SK-N-SH treated with all-trans-retinoic acid at 6 μM for 48 hours (cell line): ENCODE results near the gene SORD.

Source experiments
- ATAC-seq: fragments of 200-7000 bp; cut with Tn5 transposase; 3 replicates; pipeline ENCODE4 v1.9.1; 2020; ENCODE audit warnings: mild to moderate bottlenecking, moderate library complexity
- ARNTL ChIP-seq: fragments of 450-650 bp; formaldehyde crosslinking; IDR thresholded peaks from 2 replicates; pipeline ENCODE4 v1.5.0; 2020; ENCODE audit warnings: low read depth, mild to moderate bottlenecking, moderate library complexity, borderline replicate concordance
- BACH2 ChIP-seq: fragments of 250-450 bp; sonication (Bioruptor Pico); IDR thresholded peaks from 2 replicates; pipeline ENCODE4 v1.9.0; 2021; ENCODE audit warnings: mild to moderate bottlenecking, borderline replicate concordance
- CREB5 ChIP-seq: fragments of 250-450 bp; sonication (Bioruptor Pico); IDR thresholded peaks from 2 replicates; pipeline ENCODE4 v1.5.1; 2020; ENCODE audit warnings: low read depth, mild to moderate bottlenecking, moderate library complexity
- CSDC2 ChIP-seq: fragments of 250-450 bp; sonication (Bioruptor Pico); IDR thresholded peaks from 2 replicates; pipeline ENCODE4 v1.5.0; 2020; ENCODE audit warnings: mild to moderate bottlenecking, moderate library complexity
- ESRRG ChIP-seq: fragments of 250-450 bp; sonication (Bioruptor Pico); IDR thresholded peaks from 2 replicates; pipeline ENCODE4 v1.6.1; 2021; ENCODE audit warnings: mild to moderate bottlenecking
- GLIS3 ChIP-seq: fragments of 250-450 bp; sonication (Bioruptor Pico); IDR thresholded peaks from 2 replicates; pipeline ENCODE4 v1.5.0; 2020; ENCODE audit warnings: mild to moderate bottlenecking, moderate library complexity
- ISL1 ChIP-seq: fragments of 250-450 bp; sonication (Bioruptor Pico); IDR thresholded peaks from 2 replicates; pipeline ENCODE4 v2.1.2; 2022; ENCODE audit warnings: mild to moderate bottlenecking, moderate library complexity
- OSR1 ChIP-seq: fragments of 250-450 bp; sonication (Bioruptor Pico); IDR thresholded peaks from 2 replicates; pipeline ENCODE4 v1.8.0; 2022; ENCODE audit warnings: moderate library complexity, mild to moderate bottlenecking, inconsistent platforms
- PATZ1 ChIP-seq: fragments of 250-450 bp; sonication (Bioruptor Pico); IDR thresholded peaks from 2 replicates; pipeline ENCODE4 v1.8.0; 2020; ENCODE audit warnings: mild to moderate bottlenecking, moderate library complexity, borderline replicate concordance
- PPARA ChIP-seq: fragments of 250-450 bp; sonication (Bioruptor Pico); IDR thresholded peaks from 2 replicates; pipeline ENCODE4 v1.5.0; 2020; ENCODE audit warnings: mild to moderate bottlenecking, borderline replicate concordance
- SNAI2 ChIP-seq: fragments of 250-450 bp; sonication (Bioruptor Pico); IDR thresholded peaks from 2 replicates; pipeline ENCODE4 v1.5.0; 2020; ENCODE audit warnings: mild to moderate bottlenecking, moderate library complexity
- TCF4 ChIP-seq: fragments of 250-450 bp; sonication (Bioruptor Pico); IDR thresholded peaks from 2 replicates; pipeline ENCODE4 v1.8.0; 2021; ENCODE audit warnings: mild to moderate bottlenecking, moderate library complexity, borderline replicate concordance
- TSHZ2 ChIP-seq: fragments of 250-450 bp; sonication (Bioruptor Pico); IDR thresholded peaks from 2 replicates; pipeline ENCODE4 v1.5.0; 2020; ENCODE audit warnings: mild to moderate bottlenecking, moderate library complexity
- ZFP3 ChIP-seq: fragments of 250-450 bp; sonication (Bioruptor Pico); IDR thresholded peaks from 2 replicates; pipeline ENCODE4 v1.5.0; 2020; ENCODE audit warnings: mild to moderate bottlenecking, moderate library complexity
- ZFP30 ChIP-seq: fragments of 450-650 bp; formaldehyde crosslinking; IDR thresholded peaks from 2 replicates; pipeline ENCODE4 v1.5.0; 2022; ENCODE audit warnings: mild to moderate bottlenecking, moderate library complexity
- ZNF70 ChIP-seq: fragments of 450-650 bp; formaldehyde crosslinking; IDR thresholded peaks from 2 replicates; pipeline ENCODE4 v1.5.0; 2020; ENCODE audit warnings: mild to moderate bottlenecking, moderate library complexity
- ZNF8 ChIP-seq: fragments of 450-650 bp; formaldehyde crosslinking; IDR thresholded peaks from 2 replicates; pipeline ENCODE4 v1.5.0; 2020; ENCODE audit warnings: mild to moderate bottlenecking, moderate library complexity

SORD gene

GRCh38 chr15:45113380-45113990, 90.5 kb downstream of the SORD start (continued):
- no peak for TF ChIP-seq PATZ1 (CRISPR knock-in tag)
- TF ChIP-seq OSR1 (CRISPR knock-in tag), result no peak
- TF ChIP-seq ZFP3, result no peak
- TF ChIP-seq TCF4 (CRISPR knock-in tag), result no peak
- TF ChIP-seq CSDC2 (CRISPR knock-in tag), result no peak

- no peak for ATAC-seq
- TF ChIP-seq TSHZ2 (no peak), PATZ1 (CRISPR knock-in tag) (no peak), BACH2 (CRISPR knock-in tag) (no peak), GLIS3 (CRISPR knock-in tag) (no peak), ZNF8 (CRISPR knock-in tag) (no peak)
- TF ChIP-seq, all 23 proteins: peak for 0
These were observed 91.2 kb downstream of the SORD start, which contains the start of the genes DUOX2 and DUOXA2 for GRCh38 chr15:45114076-45114750. TSS of gene DUOX2 (minus strand) at chr15:45114172. CDS start at chr15:45113411, 761 bp downstream. TSS of gene DUOXA2 (plus strand) at chr15:45114326. CDS start at chr15:45114606, 280 bp downstream.

- TF ChIP-seq ISL1 (no peak), ESRRG (CRISPR knock-in tag) (no peak), ZNF8 (CRISPR knock-in tag) (no peak), OSR1 (CRISPR knock-in tag) (no peak), PATZ1 (CRISPR knock-in tag) (no peak), ZFP30 (CRISPR knock-in tag) (no peak), SNAI2 (CRISPR knock-in tag) (no peak), CREB5 (CRISPR knock-in tag) (no peak), ZNF70 (CRISPR knock-in tag) (no peak), ZFP3 (no peak), PPARA (no peak)
- TF ChIP-seq, all 23 proteins: peak for 0
- ATAC-seq, result no peak
These were observed 91.7 kb downstream of the SORD start for GRCh38 chr15:45114751-45115085.

GRCh38 chr15:45115312-45115820, 92.4 kb downstream of the SORD start:
- ATAC-seq, result no peak
- TF ChIP-seq ARNTL (CRISPR knock-in tag), result no peak
